ENCODE measurements around the gene PTPRN2.
"Not testable (repeated sequence)": the region's sequence is repeated elsewhere in the genome, so short reads cannot be mapped to it uniquely, and the experiment has no call there.

- not testable (repeated sequence) for TF ChIP-seq POLR2AphosphoS5 (IDR thresholded peaks at IDR 0.05; ENCODE audit: insufficient read depth, low read depth, low read length); CTCF (IDR thresholded peaks at IDR 0.05; ENCODE audit: extremely low read depth in 1 of 2, insufficient read depth in 1 of 2, low read depth in 1 of 2, low read length in 2 of 2); MYC (IDR thresholded peaks at IDR 0.05; ENCODE audit: low read depth, low read length); POLR2A (IDR thresholded peaks at IDR 0.05; ENCODE audit: low read depth, low read length); JUN (IDR thresholded peaks at IDR 0.05; ENCODE audit: borderline replicate concordance, insufficient read depth, insufficient read length, low read depth)
Measured at GRCh38 chr7:158294468-158295215, 293.0 kb downstream of the PTPRN2 start.

All from endothelial cell of umbilical vein (primary cell).